ENCODE results near the gene PAGE2.
"Not testable (repeated sequence)": the region's sequence is repeated elsewhere in the genome, so short reads cannot be mapped to it uniquely, and the experiment has no call there.

PAGE2 gene

DNA sequence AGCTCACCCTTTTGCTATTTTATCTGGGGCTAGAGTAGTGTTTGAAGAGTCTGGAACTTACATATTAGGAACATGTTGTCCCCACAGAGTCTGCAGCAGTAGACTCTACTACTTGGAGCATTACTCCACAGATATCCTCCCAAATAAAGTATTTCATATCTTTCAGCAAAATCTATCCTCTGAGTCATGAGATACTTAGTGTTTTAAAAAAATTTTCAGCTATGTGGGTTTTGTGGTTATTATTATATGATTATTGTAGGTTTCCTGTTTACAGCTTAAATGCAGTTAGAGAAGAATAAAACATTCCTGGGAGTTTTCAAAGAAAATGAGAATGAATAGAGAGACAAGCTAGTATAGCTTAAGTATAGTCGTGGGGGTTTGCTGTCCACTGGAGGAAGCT lies 30.9 kb downstream of the PAGE2 start:
- DNase-seq: no peak
- in situ Hi-C loops (cut with MboI; ENCODE audit: low pct_unique_long_range_greater_than_20kb, low sequenced_read_pairs): no loop called here

DNA sequence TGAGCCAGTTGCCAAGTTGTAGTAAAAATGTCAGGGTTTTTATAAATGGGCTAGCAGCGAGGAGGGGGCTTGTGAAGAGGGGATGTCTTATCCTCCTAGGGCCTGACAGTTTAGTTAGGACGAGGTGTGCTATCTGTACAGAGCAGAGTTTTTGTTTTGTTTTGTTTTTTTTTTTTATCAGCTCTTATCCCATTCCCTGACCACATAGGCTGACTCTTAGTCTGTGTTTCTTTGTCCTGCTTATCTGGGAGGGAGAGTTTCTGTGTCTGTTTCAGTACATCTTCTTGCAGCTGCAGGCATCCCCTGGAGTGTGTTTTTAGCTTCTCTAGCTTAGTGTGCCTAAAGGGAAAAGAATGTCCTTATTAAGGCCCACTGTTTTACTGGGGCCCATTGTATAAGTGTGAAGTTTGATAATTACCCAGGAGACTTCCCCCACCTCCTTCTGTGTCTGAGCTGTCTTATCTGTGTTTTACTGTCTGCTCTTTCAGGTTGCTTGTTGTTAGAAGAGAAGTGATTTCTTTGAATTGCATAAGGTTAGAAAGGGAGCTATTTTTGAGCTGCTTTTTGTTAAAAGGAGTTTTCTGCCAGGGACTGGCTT lies 32.0 kb downstream of the PAGE2 start:
- in situ Hi-C loops (cut with MboI; ENCODE audit: low pct_unique_long_range_greater_than_20kb, low sequenced_read_pairs): no loop called here
- no peak for DNase-seq

DNA sequence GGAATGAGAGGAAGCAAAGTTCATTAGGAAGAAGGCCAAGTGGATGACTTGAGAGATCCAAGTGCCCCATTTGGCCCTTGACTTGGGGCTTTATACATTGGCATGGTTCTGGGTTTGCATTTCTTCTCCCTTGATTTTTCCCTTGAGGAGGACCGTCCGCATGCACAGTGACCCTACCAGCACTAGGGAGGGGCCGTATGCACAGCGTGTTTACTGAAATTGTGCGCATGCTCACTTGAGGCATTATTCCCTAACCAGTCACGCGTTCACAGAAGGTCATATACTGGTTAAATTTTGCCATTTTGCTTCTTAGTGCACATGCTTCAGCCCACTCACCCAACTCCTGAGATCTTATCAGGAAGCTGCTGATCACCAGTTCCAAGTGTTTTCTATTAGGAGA lies 35.1 kb downstream of the PAGE2 start:
- in situ Hi-C loops (cut with MboI; ENCODE audit: low pct_unique_long_range_greater_than_20kb, low sequenced_read_pairs): no loop called here
- DNase-seq: no peak

DNA sequence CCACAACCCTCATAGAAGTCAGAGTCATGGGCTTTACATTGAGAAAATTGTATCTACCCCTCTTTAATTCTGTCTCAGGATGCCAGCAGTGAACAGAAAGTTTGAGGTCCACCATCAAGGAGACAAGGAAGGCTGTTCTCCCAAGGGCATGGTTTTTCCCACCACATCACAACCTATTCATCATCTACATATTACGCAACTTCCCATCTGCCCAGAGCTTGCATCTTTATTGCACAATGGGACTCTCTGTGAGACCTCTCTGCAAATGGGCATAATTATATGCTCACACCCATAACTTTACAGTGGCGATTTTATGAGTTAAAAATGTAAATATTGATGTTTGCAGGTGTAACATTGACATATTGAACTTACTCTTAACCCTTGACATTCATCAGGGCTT lies 38.9 kb downstream of the PAGE2 start:
- peak; percentile 24 for DNase-seq
- in situ Hi-C loops (cut with MboI; ENCODE audit: low pct_unique_long_range_greater_than_20kb, low sequenced_read_pairs): no loop called here

DNA sequence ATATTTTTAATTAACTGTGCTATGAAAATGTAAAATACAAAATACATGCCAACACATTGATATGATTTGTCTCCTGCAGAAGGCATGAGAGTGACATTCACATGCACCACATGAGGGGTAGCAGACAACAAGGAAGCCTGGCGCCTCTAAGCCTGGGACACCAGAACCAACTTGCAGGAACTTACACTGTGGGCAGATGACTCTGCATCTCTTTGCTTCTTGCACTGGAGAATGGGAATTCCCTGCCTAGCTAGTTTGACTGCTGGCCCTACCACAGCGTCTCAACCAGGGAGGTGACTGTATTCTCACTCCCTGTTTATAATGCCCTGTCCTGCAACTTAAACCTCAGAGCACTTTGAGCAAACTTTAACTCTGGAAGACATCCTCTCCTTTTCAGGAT lies 40.5 kb downstream of the PAGE2 start:
- DNase-seq: no peak
- in situ Hi-C loops (cut with MboI; ENCODE audit: low pct_unique_long_range_greater_than_20kb, low sequenced_read_pairs): no loop called here

DNA sequence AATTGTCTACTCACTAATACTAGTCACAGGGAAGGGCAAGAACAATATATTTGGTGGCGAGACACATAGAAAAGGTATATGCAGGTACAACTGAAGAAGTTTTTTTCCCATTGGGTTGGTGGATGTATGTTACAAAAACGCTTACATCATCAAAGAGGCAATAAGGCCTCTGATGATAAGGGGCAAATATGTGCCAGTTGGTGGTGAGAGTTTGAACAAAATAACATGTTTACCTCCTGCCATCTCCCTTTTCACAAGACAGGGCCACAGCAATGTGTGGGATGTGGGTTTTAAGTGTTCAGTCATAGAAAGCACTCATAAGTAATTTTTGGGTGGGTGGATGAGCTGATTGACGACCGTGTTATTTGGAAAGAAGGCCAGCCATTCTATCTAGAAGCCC lies 41.7 kb downstream of the PAGE2 start:
- no peak for DNase-seq
- in situ Hi-C loops (cut with MboI; ENCODE audit: low pct_unique_long_range_greater_than_20kb, low sequenced_read_pairs): no loop called here

DNA sequence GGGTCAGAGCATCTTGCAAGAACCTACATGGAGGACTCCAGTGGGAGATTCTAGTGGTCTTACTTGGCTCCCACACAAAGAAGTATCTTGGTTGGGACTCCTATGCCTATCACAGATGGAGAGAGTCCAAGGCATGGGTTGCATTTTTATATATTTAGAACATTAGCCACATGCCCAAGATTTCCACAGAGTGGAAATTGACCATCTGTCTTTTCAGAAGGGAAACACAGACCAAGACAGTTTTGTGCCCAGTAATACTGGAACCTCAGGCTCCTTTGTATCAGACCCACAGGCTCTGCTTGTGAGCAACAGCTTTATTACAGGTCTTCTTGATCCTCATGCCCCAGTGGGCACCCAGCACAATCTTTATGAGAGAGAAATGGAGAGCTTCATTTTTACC lies 43.6 kb downstream of the PAGE2 start:
- in situ Hi-C loops (cut with MboI; ENCODE audit: low pct_unique_long_range_greater_than_20kb, low sequenced_read_pairs): no loop called here
- DNase-seq: no peak

DNA sequence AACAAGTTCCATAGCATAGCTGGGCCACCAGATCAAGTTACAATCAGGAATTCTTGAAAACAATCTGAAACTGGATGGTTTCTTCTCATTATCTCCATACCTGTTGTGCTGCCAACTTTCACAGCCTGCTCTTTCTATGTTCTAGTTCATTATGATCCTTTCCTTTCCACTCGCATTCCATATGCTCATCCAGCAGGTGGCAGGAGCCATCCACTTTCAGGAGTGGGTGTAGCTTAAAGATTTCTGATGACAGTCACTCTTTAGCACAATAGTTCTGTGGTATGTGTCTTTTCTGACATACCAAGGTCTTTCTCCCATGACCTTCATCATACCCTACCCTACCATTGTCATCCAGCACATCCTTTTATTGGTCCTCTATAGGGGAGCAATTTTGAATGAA lies 46.4 kb downstream of the PAGE2 start:
- in situ Hi-C loops (cut with MboI; ENCODE audit: low pct_unique_long_range_greater_than_20kb, low sequenced_read_pairs): no loop called here
- DNase-seq: peak; percentile 49

DNA sequence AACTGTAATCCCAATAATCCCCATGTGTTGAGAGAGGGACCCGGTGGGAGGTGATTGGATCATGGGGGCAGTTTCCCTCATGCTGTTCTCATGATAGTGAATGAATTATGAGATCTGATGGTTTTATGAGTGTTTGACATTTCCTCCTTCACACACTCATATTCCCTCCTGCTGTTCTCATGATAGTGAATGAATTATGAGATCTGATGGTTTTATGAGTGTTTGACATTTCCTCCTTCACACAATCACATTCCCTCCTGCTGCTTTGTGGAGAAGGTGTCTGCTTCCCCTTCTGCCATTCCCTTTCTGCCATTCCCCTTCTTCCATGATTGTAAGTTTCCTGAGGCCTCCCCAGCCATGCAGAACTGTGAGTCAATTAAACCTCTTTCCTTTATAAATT lies 52.0 kb downstream of the PAGE2 start:
- in situ Hi-C loops (cut with MboI; ENCODE audit: low pct_unique_long_range_greater_than_20kb, low sequenced_read_pairs): not testable (repeated sequence)
- peak; percentile 19 for DNase-seq

Data from KBM-7 (cell line).